Measurements from ENCODE around the gene DSTN.
A peak's percentile ranks its signal among the peaks of the same experiment; 100 is the strongest.

Gene DSTN

GRCh38 chr20:17555106-17555505 is 14.8 kb upstream of the DSTN start:
- DNase-seq: no peak

GRCh38 chr20:17556837-17557674 is 12.8 kb upstream of the DSTN start:
- DNase-seq: no peak

- DNase-seq: no peak
These were observed 12.2 kb upstream of the DSTN start for GRCh38 chr20:17557675-17558006.

- DNase-seq: peak; percentile 45
These were observed 11.5 kb upstream of the DSTN start for GRCh38 chr20:17558154-17558940.

GRCh38 chr20:17558941-17559304 is 11.0 kb upstream of the DSTN start:
- no peak for DNase-seq

- DNase-seq: no peak
These were observed 10.5 kb upstream of the DSTN start for GRCh38 chr20:17559338-17559737.

GRCh38 chr20:17560344-17561074 is 9.4 kb upstream of the DSTN start:
- DNase-seq: peak; percentile 11

- no peak for DNase-seq
These were observed 7.0 kb upstream of the DSTN start for GRCh38 chr20:17562804-17563305.

GRCh38 chr20:17565169-17565845 is 4.6 kb upstream of the DSTN start:
- no peak for DNase-seq

GRCh38 chr20:17566345-17566744 is 3.5 kb upstream of the DSTN start:
- no peak for DNase-seq

- DNase-seq: no peak
These were observed 1.7 kb upstream of the DSTN start for GRCh38 chr20:17568045-17568788.

GRCh38 chr20:17568972-17569521 is 828 bp upstream of the DSTN start:
- peak; percentile 11 for DNase-seq

- peak; percentile 10 for DNase-seq
These were observed 675 bp downstream of the DSTN start for GRCh38 chr20:17570347-17571152.

- peak; percentile 17 for DNase-seq
These were observed 1.3 kb downstream of the DSTN start for GRCh38 chr20:17571153-17571527.

- no peak for DNase-seq
These were observed 2.3 kb downstream of the DSTN start for GRCh38 chr20:17572034-17572638.

GRCh38 chr20:17573463-17573862 is 3.6 kb downstream of the DSTN start:
- DNase-seq: no peak

GRCh38 chr20:17576215-17576614 is 6.3 kb downstream of the DSTN start:
- DNase-seq: no peak

GRCh38 chr20:17579369-17580039 is 9.6 kb downstream of the DSTN start:
- no peak for DNase-seq

- no peak for DNase-seq
These were observed 11.0 kb downstream of the DSTN start for GRCh38 chr20:17580895-17581294.

GRCh38 chr20:17583126-17583525 is 13.3 kb downstream of the DSTN start:
- DNase-seq: no peak

Data from stimulated activated CD4-positive, alpha-beta T cell treated with anti-CD3 and anti-CD28 coated beads, Interleukin-4, amount 100 ng/mL, for 24 hours (primary cell).